IPS-11a (cell line): ENCODE measurements around the gene ACSF2.
"Not testable (repeated sequence)": the region's sequence is repeated elsewhere in the genome, so short reads cannot be mapped to it uniquely, and the experiment has no call there.

Source experiments
- H3K4me3 ChIP-seq: one replicate; pipeline ENCODE4 v1.5.1; 2013; ENCODE audit warnings: low read depth, low read length, control low read depth

ACSF2 gene

GRCh38 chr17:50462446-50462845, 36.4 kb downstream of the ACSF2 start:
- H3K4me3 ChIP-seq, result no peak overlapping the region

- no peak overlapping the region for H3K4me3 ChIP-seq
Observed at GRCh38 chr17:50464121-50464520, 38.1 kb downstream of the ACSF2 start.

- H3K4me3 ChIP-seq, result no peak overlapping the region
Observed at GRCh38 chr17:50464736-50465135, 38.7 kb downstream of the ACSF2 start.

- no peak overlapping the region for H3K4me3 ChIP-seq
Observed at GRCh38 chr17:50465171-50465570, 39.2 kb downstream of the ACSF2 start.

- H3K4me3 ChIP-seq, result no peak overlapping the region
Observed at GRCh38 chr17:50465635-50466034, 39.6 kb downstream of the ACSF2 start.

GRCh38 chr17:50466371-50467113, 40.5 kb downstream of the ACSF2 start:
- no peak overlapping the region for H3K4me3 ChIP-seq

GRCh38 chr17:50467114-50467854, 41.3 kb downstream of the ACSF2 start:
- no peak overlapping the region for H3K4me3 ChIP-seq

GRCh38 chr17:50467855-50468303, 41.9 kb downstream of the ACSF2 start:
- H3K4me3 ChIP-seq, result no peak overlapping the region

- H3K4me3 ChIP-seq, result no peak within 1 kb of the TSS
Observed at GRCh38 chr17:50468304-50469207, 42.5 kb downstream of the ACSF2 start, which contains the start of gene CHAD. TSS of gene CHAD (minus strand) at chr17:50468880. CDS start at chr17:50468813, 67 bp downstream.

- H3K4me3 ChIP-seq, result no peak overlapping the region
Observed at GRCh38 chr17:50469208-50469605, 43.2 kb downstream of the ACSF2 start.

- no peak overlapping the region for H3K4me3 ChIP-seq
Observed at GRCh38 chr17:50469671-50470305, 43.8 kb downstream of the ACSF2 start.

GRCh38 chr17:50470426-50470825, 44.4 kb downstream of the ACSF2 start:
- H3K4me3 ChIP-seq, result no peak overlapping the region

- H3K4me3 ChIP-seq, result no peak overlapping the region
Observed at GRCh38 chr17:50471009-50471905, 45.2 kb downstream of the ACSF2 start.

- H3K4me3 ChIP-seq, result no peak overlapping the region
Observed at GRCh38 chr17:50472286-50472685, 46.3 kb downstream of the ACSF2 start.

GRCh38 chr17:50472761-50473161, 46.7 kb downstream of the ACSF2 start:
- not testable (repeated sequence) for H3K4me3 ChIP-seq

- H3K4me3 ChIP-seq, result no peak overlapping the region
Observed at GRCh38 chr17:50473901-50474300, 47.9 kb downstream of the ACSF2 start.

- H3K4me3 ChIP-seq, result no peak overlapping the region
Observed at GRCh38 chr17:50474523-50474922, 48.5 kb downstream of the ACSF2 start.

GRCh38 chr17:50475362-50475761, 49.3 kb downstream of the ACSF2 start:
- no peak overlapping the region for H3K4me3 ChIP-seq

- not testable (repeated sequence) for H3K4me3 ChIP-seq
Observed at GRCh38 chr17:50475775-50476544, 49.9 kb downstream of the ACSF2 start.
